ENCODE measurements around the gene COL4A2.

The COL4A2 gene

DNA sequence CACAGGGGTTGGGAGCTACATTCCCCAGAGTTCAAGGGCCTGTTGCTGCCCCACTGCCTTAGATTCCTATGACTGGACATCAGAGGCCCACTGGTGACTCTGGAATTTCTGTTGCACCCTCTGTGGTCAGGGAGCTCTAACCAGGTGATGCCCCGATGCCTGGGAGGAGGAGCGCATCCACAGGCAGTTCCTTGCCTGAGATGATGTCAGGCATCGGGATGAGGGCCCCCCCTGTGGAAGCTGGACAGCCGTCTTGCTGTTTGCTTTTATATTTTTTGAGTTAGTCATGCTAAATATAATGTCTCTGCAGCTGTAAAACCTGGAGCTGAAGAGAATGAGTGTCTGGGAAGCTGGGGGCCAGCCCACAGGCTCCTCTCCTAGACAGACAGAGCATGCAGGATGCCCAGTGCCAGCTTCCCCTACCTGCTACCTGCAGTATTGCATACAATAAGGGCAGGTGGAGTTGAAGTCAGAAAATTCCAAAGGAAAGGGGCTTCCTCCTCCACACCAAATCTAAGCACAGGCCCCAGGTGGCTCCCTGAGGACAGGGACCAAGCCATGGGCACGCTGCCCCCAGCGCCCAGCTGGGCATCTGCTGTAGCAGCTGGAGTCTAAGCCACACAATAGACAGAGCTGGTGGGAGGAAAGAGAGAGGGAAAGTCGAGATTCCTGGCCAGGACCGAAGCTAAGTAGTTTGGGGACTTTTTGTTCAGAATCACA is 16.2 kb downstream of the COL4A2 start:
- DNase-seq (ENCODE audit: low read depth), result no peak

DNA sequence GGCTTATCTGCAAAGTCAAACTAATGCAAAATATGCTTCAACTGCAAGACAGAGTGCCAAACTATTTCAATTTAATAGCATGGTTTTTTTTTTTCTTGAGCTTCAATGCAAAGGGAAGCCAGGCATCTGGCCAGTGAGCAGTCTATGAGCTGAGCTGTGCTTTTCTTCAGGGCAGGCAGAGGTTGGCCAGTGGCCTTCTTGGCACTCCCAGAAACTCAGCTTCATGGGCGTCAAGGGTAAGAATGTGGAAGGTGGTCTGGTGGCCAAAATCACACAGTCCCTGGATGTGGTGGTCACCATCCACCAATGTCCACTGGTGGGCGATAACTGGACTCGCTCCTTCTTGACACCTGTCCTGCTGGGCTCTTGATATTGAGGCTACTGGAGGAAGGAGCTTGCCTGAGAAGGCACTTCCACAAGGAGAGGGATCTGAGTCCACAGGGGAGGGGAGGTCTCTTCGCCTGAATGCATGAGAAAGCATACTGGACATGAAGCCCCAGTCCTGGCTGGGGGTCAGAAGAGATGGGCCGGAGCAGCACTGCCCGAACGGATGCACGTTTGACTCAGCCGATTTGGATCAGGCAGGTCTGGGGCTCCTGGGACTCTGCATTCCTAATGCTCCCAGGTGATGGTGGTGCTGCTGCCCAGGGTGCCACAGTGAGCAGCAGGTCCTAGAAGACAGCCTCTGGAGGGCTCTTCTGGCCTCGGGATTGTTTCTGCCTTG is 17.1 kb downstream of the COL4A2 start:
- no peak for DNase-seq (ENCODE audit: low read depth)

DNA sequence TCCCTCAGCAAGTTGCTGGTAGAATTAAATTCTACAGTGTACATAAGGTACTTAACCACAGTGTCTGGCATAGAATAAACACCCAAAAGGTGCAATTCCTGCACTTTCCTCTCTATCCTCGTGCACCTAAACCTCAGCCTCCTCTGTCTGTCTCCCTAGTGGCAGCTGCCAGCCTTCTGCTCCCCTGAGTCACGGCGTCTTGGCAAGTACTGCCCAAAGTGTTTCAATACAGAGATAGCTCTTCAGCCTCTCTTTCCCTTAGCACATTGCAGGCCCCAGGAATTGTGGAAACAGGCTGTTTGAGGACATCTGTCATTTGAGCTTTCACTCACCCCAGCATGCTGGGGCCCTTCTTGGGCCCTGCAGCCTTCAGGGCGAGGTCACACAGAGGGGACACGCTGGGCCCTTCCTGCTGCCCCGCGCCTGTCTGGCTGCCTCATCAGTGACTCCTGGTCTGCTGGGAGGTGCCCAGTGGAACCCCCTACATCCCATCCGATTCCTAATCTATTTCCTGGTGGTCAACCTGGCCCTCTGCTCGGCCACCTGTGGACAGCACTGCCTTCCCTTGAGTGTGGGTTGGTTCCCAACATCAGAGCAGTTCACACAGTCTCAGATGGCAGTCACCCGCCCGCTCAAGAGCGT is 19.3 kb downstream of the COL4A2 start:
- no peak for DNase-seq (ENCODE audit: low read depth)

DNA sequence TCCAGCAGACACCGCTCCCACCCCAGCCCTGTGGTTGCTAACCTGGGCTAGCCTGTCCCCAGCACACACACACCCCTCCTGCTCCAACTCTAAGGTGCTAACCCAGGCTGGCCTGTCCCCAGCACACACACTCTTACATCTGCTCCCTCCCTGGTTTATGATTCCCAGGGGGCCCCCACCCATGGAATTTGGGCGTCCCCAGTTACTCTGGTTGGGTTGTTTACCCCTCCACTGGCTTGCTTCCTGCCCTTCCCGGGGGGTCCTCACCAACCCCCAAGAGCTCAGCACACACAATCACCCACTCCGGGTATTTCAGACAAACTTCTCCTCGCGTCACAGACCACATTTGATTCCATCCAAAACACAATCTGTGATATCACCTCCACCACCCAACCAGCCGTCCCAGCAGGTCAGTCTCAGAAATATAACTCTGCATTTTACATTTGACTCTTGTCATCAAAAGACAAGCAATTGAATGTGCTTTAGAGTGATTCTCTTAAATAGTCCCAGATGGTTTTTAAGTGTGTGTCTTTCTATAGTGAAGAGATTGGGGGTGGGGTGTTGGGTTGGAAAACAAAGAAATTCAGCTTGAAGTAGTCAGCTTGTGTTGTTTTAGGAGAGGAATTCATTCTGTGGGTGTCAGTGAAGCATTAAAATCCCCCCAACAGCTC is 20.1 kb downstream of the COL4A2 start:
- no peak for DNase-seq (ENCODE audit: low read depth)

DNA sequence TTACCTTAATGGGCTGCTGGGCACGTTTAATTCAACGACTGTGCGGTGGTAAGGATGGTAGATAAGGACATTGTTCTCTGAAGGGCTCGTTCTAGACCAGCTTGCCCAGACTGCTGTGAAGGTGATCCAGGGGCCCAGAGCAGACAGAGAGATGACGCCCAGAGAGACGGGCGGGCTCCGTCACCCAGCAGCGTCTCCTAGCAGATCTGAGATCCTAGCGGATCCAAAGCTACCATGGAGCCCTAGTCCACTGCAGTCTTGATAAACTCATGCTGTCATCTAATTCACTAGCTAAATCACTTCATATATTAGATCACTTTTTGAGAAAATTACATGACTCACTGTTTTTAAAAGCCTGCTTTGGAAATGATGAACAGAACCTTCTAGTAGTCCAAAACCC is 21.5 kb downstream of the COL4A2 start:
- DNase-seq (ENCODE audit: low read depth), result no peak

DNA sequence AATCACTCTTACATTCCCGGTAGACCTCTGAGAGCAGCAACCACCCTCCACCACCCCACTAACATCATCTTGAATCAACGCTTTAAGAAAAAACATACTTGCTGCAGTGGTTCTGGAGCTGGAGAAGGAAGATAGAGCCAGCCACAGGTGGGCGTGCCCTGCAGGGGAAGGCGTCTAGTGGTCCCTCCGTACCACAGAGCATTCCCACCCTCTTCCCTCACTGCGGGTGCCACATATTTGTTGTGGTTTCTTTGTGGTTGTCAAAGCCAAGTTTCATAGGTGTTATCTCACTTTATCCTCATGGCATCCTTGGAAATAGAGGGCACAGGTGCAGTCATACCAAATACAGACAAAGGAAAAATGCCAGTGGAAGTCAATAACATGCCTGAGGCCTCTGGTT is 22.2 kb downstream of the COL4A2 start:
- no peak for DNase-seq (ENCODE audit: low read depth)

DNA sequence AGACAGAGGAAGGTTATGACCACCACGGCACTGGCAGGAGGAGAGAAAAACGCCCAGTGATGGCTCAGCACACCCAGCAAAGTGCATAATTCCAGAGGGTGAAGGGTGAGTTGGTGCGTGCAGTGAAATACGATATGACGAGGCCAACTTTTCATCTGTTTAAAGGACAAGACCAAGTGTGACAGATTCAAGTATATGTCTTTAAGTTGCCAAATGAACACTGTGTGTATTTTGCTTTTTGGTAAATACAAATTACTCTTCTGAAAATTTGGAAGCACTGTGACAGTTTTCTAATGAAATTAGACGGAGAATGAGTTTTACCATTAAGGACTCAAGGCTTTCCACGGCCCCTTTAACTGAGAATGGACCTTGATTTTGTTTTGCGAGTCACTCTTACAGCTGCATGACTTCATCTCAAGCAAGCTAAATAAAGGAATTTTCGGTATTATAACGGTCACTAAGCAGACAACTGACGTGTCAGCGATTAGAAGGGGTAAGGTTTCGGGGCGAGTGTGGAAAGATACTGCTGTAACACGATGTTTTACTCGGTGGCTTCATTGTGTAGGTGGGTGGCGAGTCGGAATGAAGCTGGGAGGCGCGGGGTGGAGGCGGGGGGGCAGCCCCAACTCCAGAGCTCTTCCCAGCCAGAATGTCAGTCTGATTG is 22.8 kb downstream of the COL4A2 start:
- DNase-seq (ENCODE audit: low read depth), result no peak

DNA sequence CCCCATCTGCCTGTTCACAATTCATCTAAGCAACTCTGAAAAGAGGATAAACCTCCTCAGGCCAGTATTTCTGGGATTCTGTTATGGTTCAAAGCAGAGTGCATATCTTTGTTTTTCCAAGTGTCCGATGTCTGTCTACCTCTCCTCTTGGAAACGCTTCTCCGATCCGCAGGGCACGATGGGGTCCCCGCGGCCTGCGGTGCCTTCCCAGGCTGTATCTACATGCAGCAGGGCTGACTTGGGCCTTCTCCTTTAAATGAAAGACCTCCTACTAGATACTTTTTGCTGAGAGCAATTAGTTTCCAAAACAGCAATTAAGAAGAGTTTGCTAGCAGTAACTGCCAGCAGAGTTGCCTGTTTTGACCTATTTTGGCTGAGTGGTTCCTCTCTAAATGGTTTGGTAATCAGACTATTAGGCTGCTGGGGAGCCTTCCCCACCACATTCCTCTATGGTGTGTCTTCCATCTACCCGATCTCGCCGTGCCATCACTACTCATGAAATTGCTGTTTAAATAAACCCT is 23.5 kb downstream of the COL4A2 start:
- no peak for DNase-seq (ENCODE audit: low read depth)

DNA sequence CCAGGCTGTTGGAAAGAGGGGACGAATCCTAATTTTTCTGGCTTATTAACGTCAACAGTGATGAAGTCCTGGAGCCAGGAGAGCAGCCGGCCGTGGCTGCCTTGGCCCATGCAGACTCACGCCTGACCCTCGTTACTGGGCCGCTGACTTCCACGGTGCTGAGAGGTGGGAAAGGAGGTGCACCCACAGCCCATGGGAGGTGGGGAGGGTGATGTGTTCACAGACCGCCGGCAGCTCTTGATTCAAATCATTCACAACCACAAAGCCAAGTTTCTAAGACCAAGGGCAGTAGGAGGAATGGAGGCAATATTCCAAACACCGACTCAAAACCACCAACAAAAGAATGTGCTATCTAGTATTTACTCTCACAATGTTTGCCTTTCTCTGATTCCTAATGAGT is 24.3 kb downstream of the COL4A2 start:
- DNase-seq (ENCODE audit: low read depth), result no peak

DNA sequence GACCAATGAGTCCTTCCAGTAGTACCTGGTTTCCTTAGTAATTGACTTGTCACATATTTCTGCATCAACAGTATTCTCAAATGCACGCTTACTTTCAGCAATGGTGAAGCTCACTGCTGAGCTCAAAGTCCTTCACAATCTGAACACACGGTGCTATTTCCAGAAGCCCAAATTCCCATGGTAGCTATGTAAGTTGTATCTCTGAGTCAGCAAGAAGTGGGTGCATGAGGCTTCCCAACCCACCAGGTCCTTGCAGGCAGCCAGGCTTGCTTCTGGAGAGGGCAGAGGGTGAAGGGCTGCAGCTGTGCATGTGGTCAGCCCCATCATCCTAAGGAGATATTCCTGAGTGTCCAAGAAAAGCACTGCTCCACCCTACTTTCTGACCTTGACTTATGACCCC is 25.7 kb downstream of the COL4A2 start:
- no peak for DNase-seq (ENCODE audit: low read depth)

DNA sequence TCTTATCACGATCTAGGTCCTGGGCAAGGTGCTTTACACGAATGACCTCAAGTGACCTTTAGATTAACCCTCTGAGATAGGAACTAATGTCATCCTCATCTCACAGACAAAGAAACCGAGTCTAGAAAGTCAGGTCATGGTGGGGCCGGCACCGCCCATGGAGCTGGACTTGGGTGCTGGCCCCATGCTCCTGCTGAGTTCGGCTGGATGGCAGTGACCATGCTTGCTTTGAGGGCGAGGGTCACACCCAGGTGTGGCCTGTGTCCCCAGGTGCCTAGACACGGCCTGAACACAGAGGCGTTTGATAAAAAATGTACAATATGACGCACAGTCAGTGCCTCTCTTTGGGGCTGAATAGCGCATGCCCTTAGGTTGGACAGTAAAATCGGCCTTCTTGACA is 26.8 kb downstream of the COL4A2 start:
- DNase-seq (ENCODE audit: low read depth), result no peak

DNA sequence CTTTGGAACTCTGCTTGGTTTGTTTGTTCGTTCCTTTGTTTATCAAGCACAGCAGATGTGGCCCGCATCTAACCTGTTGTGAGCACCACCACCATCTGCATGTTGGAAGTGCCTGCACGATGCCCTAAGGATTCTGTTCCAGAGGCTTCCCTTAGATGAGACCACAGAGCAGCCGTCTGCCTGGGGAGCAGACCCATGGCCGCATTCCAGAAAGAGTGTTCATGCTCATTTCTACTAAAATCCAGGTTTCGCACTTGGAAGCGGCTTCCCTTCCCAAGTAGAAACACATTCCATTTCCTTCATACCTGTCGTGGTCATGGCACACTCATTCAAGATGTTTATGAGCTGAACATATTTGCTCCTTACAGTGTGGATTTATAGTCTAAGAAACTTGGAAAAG is 27.2 kb downstream of the COL4A2 start:
- DNase-seq (ENCODE audit: low read depth), result no peak

DNA sequence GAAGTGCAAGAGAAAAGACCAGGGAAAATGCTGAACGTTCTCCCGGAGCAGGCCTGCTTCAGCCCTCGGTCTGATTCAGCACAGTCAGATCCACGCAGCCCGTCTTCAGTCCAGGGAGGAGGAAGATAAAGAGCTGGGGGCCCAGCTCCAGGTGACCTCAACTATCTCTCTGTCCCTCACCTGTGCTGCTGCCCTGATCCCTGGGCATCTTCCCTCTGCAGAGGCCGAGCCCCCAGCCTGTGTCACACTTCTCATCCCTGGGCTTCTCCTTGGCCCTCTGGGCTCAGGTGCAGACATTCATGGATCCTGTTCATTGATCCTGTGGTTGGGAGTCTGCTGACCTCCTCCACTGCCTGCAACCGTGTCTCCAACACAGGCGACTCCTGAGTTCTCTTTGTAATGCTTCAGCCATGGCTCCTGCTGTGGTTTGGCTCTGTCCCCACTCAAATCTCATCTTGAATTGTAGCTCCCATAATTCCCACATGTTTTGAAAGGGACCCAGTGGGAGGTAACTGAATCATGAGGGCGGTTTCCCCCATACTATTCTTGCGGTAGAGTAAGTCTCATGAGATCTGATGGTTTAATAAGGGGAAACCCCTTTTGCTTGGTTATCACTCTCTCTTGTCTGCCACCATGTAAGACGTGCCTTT is 27.9 kb downstream of the COL4A2 start:
- no peak for DNase-seq (ENCODE audit: low read depth)

DNA sequence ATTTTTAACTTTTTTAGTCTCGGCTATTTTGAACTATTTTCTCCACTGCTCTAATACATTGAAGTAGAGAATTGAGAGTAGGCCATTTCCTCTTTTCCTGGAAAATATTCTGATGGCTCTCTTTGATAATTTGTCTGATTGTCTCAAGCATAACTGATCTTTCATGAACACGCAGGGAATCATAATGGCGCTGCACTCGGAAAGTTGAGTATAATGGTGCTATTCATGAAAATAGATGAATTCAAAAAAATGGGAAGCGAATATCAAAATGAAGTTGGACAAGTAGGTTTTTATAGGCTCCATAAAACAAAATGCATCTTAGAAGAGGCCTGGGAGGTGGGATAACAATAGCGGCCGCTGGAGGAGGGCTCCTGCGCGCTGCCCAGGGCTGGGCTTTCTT is 29.0 kb downstream of the COL4A2 start:
- DNase-seq (ENCODE audit: low read depth), result no peak

DNA sequence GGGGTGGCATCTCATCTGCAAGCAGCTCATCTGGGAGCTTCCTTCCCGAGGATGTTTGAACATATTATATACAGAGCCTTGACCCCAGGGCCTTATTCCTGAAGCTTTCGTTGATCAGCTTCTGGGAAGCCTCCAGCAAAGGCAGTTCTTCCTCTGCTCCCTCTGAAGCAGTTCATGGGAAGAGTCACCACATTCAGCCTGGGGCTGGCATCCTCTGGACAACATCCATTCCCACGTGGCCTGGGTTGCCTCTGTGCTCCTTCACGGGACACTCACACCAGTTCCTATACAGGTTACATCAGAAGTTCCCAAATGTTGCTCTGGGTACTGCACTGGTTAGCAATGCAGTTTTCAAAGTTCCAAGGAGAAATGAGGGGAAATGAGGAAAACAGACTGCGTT is 29.6 kb downstream of the COL4A2 start:
- no peak for DNase-seq (ENCODE audit: low read depth)

DNA sequence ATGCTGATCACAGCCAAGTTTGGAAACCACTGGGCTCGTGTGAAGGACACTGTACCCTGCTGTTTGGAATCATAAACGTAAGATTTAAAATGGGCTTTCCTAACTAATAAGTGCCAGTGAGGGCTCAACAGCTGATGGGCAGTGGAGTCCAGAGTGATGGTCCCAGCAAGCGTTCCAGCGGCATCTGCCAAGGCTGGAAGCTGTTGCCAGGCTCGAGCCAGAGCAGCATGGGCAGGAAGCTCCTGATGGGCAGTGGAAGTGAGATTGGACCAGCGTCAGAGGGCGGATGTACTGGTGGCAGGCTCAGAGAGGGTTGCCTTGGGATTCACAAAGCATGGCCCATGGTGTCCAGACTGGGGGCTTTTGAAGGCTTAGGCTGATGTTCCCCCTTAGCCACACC is 30.2 kb downstream of the COL4A2 start:
- DNase-seq (ENCODE audit: low read depth), result no peak

DNA sequence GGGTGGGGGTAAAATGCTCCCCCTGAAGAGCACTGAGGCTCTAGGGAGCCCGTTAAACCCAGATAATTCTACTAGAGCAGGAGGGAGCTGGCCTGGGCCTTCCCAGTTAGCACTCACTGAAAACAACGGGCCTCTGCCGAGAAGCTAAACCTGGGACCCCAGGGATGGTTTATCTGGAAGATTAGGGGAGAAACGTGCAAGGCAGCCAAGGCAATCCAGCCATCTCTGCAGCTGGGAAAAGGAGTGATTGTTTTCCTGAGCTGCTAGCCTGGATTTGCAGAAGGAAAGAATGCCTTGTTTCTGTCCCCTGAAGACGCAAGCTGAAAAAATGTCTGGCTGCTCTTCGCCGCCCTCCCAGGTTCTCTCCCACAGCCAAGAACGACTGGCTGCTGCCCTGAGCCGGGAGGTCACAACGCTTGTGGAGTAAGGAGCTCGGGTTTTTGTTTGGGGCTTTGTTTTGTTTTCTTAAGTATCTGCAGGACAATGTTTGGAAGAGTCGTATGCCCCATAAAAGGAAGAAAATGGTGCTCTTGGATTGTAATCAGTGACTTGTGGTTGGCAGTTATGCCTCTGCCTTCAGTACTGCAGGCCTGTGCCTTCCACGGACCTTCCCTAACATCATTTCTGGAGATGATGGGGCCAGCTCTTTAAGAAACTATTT is 31.5 kb downstream of the COL4A2 start:
- no peak for DNase-seq (ENCODE audit: low read depth)

DNA sequence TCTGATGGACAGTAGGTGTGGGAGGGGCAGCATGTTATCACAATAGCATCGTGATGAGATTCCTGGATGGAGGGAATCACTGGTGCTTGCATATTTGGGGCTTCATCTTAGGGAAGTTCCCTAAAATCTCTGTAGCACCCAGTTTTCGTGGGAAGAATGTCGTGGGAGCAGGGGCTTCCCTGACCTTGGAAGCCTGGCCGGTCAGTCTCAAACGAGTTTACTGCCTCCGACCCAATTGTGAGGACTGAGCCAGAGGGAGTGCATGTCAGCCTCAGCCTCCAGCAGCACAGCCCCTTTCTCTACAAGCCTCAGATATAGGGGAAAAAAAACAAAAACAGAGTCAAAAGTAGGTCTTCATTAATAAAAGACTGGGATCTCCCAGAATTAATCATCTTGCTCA is 32.2 kb downstream of the COL4A2 start:
- no peak for DNase-seq (ENCODE audit: low read depth)

DNA sequence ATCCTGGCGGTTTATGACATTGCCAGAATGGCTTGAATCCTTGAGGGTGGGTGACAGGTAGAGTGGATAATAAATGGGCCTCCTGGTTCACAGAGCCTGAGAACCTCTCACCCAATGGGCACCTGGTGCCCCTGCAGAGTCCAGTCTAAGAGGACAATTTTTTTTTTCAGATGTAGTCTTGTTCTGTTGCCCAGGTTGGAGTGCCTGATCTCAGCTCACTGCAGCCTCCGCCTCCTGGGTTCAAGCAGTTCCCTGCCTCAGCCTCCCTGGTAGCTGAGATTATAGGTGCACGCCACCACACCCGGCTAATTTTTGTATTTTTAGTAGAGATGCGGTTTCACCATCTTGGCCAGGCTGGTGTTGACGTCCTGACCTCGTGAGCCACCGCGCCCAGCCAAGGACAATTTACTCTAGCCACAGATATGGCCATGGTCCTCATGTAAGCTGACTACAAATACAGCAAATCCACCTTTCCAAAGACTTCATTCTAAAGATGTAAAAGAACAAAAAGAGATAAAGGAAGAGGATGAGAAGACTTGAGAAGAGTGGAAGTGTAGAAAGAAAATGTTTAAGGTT is 33.0 kb downstream of the COL4A2 start:
- DNase-seq (ENCODE audit: low read depth), result no peak

DNA sequence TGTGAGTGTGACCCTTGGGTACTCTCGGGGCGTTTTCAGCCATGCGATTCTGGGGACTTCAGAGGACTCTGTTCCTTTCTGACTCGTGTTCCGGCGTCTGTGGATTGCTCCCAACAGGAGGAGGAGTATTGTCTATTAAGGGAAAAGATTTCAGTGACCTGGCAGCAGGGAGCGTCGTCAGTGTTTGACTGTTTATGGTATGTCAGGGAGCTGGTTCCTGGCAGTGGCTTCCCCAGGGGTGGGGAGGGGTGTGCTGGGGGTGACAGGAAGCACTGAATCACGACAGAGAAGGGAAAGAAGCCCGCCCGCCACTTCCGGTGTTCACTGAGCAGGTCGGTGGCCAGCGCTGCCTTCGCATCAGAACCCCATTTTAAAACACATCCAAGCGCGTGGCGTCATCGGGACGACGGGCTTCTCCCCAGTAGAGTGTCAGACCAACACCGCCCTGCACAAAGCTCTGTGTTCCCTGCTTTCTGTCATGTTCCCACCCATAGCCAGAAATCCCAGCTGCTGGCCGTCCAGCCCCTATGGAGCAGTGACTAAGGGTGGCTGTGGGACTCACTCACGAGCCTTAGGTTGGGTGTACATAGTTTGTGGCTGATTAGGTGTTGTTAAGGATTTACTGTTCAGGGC is 33.8 kb downstream of the COL4A2 start:
- no peak for DNase-seq (ENCODE audit: low read depth)

All from HS-27A (cell line).